IPS DF 4.7 (cell line): Measurements from ENCODE around the gene SH3RF3.

Experiments
- DNase-seq: peaks from one replicate; pipeline ENCODE4 v3.0.0-alpha.2; 2013; ENCODE audit warnings: low spot score; ENCODE audit errors: extremely low read depth

Gene SH3RF3

GRCh38 chr2:109138449-109138848 lies 9.4 kb downstream of the SH3RF3 start:
- DNase-seq, result no peak

- no peak for DNase-seq
These were observed 10.0 kb downstream of the SH3RF3 start for GRCh38 chr2:109139002-109139401.

GRCh38 chr2:109139865-109140396 lies 10.9 kb downstream of the SH3RF3 start:
- no peak for DNase-seq

- no peak for DNase-seq
These were observed 12.1 kb downstream of the SH3RF3 start for GRCh38 chr2:109141006-109141600.

- no peak for DNase-seq
These were observed 12.8 kb downstream of the SH3RF3 start for GRCh38 chr2:109141727-109142283.

- no peak for DNase-seq
These were observed 13.6 kb downstream of the SH3RF3 start for GRCh38 chr2:109142416-109143210.

GRCh38 chr2:109143214-109144187 lies 14.5 kb downstream of the SH3RF3 start:
- no peak for DNase-seq

GRCh38 chr2:109144271-109144670 lies 15.3 kb downstream of the SH3RF3 start:
- no peak for DNase-seq

- DNase-seq, result no peak
These were observed 15.7 kb downstream of the SH3RF3 start for GRCh38 chr2:109144721-109145120.

GRCh38 chr2:109145286-109145685 lies 16.3 kb downstream of the SH3RF3 start:
- no peak for DNase-seq

- no peak for DNase-seq
These were observed 18.4 kb downstream of the SH3RF3 start for GRCh38 chr2:109147405-109147804.

- DNase-seq, result no peak
These were observed 19.2 kb downstream of the SH3RF3 start for GRCh38 chr2:109148117-109148746.

- DNase-seq, result no peak
These were observed 20.1 kb downstream of the SH3RF3 start for GRCh38 chr2:109148991-109149645.

GRCh38 chr2:109150559-109150958 lies 21.6 kb downstream of the SH3RF3 start:
- no peak for DNase-seq

- no peak for DNase-seq
These were observed 22.5 kb downstream of the SH3RF3 start for GRCh38 chr2:109151519-109151918.

- DNase-seq, result no peak
These were observed 24.2 kb downstream of the SH3RF3 start for GRCh38 chr2:109153005-109153784.

GRCh38 chr2:109153807-109154206 lies 24.8 kb downstream of the SH3RF3 start:
- no peak for DNase-seq

- no peak for DNase-seq
These were observed 25.2 kb downstream of the SH3RF3 start for GRCh38 chr2:109154226-109154625.
